Esophagus squamous epithelium (tissue), 5 donors: ENCODE results near the gene R3HDM4. TPM values are rescaled to one million over a fixed set of nuclear protein-coding genes. Genes with fewer than 3 reads are reported as not detected.

Experiments
- DNase-seq: peaks from one replicate; lab custom pipeline; 2025; lab: John Stamatoyannopoulos, UW
- H3K27ac ChIP-seq, 4 donors: fragments of 200-600 bp; sonication (generic); one replicate each; pipeline ENCODE4 v1.5.1; 2016 to 2019; ENCODE audit warnings: mild to moderate bottlenecking in 1 of 4
- H3K27me3 ChIP-seq, 4 donors: fragments of 200-600 bp; sonication (generic); 1 replicate in 3 of 4; 2 replicates in 1 of 4; pipeline versions ENCODE4 v1.5.1 to v1.6.0; 2017 to 2021; ENCODE audit warnings: antibody characterized with exemption in 1 of 4
- H3K36me3 ChIP-seq, 3 donors: fragments of 200-600 bp; sonication (generic); one replicate each; pipeline ENCODE4 v1.5.1; 2016 to 2019
- H3K4me1 ChIP-seq, 3 donors: fragments of 200-600 bp; sonication (generic); one replicate each; pipeline ENCODE4 v1.5.1; 2017 to 2019
- H3K4me3 ChIP-seq, 4 donors: fragments of 200-600 bp; sonication (generic); 1 replicate in 3 of 4; 2 replicates in 1 of 4; pipeline ENCODE4 v1.5.1; 2016 to 2019; ENCODE audit warnings: mild to moderate bottlenecking in 2 of 4, moderate library complexity in 1 of 4
- H3K9me3 ChIP-seq, 3 donors: fragments of 200-600 bp; sonication (generic); one replicate each; pipeline ENCODE4 v1.5.1; 2016 to 2019
- POLR2A ChIP-seq, 4 donors: fragments of 450-650 bp; IDR thresholded peaks; one replicate each; pipeline ENCODE4 v1.6.1; 2017; ENCODE audit warnings: antibody characterized with exemption in 4 of 4, mild to moderate bottlenecking in 4 of 4, moderate library complexity in 3 of 4
- WGBS, 2 donors: methylation state at CpG; one replicate each; pipeline ENCODE4 v1.1.5; 2018; 5-methylcytosine and 5-hydroxymethylcytosine counted together
- intact Hi-C: fragments of 100-400 bp; cut with DNase I; formaldehyde crosslinking; loops from one replicate; pipeline ENCODE4 v1.15.0; 2022
- total RNA-seq, 4 donors: library from RNA; depleted of rRNA; stranded (reverse); fragments of >200 nt; gene quantifications; one replicate each; pipeline ENCODE4 v1.1.0, GENCODE V29; 2016
- TF ChIP-seq, protein P1 (sequence below), 6 experiments: fragments of 450-650 bp in 4 of 6; fragments of 200-600 bp in 2 of 6; sonication (generic) in 2 of 6; IDR thresholded peaks; one replicate each; pipeline ENCODE4 v1.5.1; 2016 to 2019; ENCODE audit warnings: antibody characterized with exemption in 6 of 6, mild to moderate bottlenecking in 4 of 6, moderate library complexity in 4 of 6
- donor health status: DM: yes; HTN: yes; CAD: no.

Gene R3HDM4
- total RNA-seq, 4 donors from 2014 or later: 42.9 to 83.7 (median 62.4) TPM

DNA sequence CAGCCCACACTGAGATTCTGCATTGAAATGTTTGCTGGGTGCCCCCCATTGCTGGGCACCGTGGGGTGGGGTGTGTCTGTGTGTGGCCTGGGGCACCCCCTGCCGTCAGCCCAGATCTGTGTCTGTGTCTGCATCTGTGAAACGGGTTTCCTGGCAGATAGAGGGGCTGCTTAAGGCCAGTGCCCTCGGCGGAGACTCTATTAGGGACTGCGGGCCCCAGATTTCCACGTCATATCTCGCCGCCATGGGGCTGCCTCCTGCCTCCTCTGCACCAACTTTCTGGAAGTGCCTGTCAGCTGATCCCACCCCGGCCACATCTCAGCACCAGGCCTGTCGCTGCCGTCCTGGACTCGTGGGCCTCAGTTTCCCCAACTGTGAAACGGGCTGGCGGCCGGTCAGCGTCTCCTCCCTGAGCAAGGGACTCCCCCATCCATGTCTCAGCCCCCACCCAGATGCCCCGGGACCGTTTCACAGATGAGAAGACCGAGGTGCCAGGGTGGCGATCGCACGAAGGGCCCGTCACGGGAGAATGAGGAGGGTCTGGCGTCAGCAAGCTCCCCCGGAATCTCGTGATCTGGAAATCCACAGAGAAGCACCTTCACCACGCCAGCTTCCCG lies 34.2 kb upstream of the R3HDM4 start:
- intact Hi-C loops: no loop called here
- DNase-seq: no peak
- Histone ChIP-seq H3K27me3 (no peaks in the 10 kb centered on the region), H3K9me3 (no peaks in the 10 kb centered on the region), H3K4me1 (peaks cover 0 to 19% (median 0%) of the 10 kb centered on the region in 3 donors), H3K4me3 (no peak overlapping the region), H3K27ac (peak overlapping the region in 2 of 4 donors; percentile 6 to 73), H3K36me3 (peaks cover 0 to 19% (median 0%) of the 10 kb centered on the region in 3 donors)
- WGBS, 2 donors: 59 to 88% methylated on average over 17 to 21 of the region's 30 CpGs
- TF ChIP-seq POLR2A (IDR thresholded peaks at IDR 0.05): no peak
- TF ChIP-seq, protein P1, sequence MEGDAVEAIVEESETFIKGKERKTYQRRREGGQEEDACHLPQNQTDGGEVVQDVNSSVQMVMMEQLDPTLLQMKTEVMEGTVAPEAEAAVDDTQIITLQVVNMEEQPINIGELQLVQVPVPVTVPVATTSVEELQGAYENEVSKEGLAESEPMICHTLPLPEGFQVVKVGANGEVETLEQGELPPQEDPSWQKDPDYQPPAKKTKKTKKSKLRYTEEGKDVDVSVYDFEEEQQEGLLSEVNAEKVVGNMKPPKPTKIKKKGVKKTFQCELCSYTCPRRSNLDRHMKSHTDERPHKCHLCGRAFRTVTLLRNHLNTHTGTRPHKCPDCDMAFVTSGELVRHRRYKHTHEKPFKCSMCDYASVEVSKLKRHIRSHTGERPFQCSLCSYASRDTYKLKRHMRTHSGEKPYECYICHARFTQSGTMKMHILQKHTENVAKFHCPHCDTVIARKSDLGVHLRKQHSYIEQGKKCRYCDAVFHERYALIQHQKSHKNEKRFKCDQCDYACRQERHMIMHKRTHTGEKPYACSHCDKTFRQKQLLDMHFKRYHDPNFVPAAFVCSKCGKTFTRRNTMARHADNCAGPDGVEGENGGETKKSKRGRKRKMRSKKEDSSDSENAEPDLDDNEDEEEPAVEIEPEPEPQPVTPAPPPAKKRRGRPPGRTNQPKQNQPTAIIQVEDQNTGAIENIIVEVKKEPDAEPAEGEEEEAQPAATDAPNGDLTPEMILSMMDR (IDR thresholded peaks at IDR 0.05): no peak

DNA sequence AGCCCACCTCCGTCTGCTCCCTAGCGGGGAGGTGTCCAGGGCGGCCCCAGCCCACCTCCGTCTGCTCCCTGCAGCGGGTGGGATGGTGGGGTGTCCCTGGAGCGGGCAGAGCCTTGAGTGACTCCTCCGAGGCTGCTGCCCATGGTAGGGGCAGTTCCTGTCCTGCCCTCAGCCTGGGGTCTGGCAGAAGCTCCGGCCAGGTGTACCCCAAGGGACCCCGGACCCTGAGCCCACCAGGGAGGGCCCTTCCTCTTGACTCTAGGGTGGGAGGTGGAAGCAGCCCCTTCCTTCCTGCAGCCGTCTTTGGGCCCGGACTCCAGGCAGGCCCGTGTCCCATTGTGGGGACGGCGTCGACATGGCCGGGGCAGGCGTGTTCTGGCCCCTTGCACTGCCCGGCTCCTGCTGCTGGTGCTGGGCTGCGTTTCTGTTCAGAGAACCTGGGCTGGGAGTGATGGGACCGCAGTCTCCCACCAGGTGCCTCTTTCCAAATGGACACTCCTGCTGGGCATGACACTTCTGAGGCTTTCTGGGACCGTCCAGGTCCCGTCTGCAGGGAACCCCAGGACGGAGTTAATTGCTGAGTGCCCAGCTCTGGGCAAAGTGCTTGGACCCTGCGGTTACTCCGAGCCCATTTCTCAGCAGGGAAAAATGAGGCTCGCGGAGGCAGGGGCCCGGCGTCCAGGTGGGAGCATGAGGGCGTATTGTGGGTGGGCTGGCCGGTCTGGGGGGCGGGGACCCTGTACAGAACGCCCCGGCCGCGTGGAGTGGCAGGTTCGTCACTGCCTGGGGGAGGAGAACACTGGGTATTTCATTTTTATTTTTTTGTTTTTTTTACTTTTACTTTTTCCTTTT lies 32.6 kb upstream of the R3HDM4 start:
- Histone ChIP-seq H3K27me3 (no peaks in the 10 kb centered on the region), H3K4me1 (peaks cover 6 to 35% (median 11%) of the 10 kb centered on the region in 3 donors), H3K4me3 (no peak overlapping the region), H3K9me3 (no peaks in the 10 kb centered on the region), H3K36me3 (peaks cover 0 to 19% (median 0%) of the 10 kb centered on the region in 3 donors), H3K27ac (no peak overlapping the region)
- TF ChIP-seq POLR2A (IDR thresholded peaks at IDR 0.05): no peak
- TF ChIP-seq, protein P1 (IDR thresholded peaks at IDR 0.05): no peak
- no peak for DNase-seq
- intact Hi-C loops: no loop called here
- WGBS, 2 donors: 87 to 91% methylated on average over 18 to 22 of the region's 37 CpGs

DNA sequence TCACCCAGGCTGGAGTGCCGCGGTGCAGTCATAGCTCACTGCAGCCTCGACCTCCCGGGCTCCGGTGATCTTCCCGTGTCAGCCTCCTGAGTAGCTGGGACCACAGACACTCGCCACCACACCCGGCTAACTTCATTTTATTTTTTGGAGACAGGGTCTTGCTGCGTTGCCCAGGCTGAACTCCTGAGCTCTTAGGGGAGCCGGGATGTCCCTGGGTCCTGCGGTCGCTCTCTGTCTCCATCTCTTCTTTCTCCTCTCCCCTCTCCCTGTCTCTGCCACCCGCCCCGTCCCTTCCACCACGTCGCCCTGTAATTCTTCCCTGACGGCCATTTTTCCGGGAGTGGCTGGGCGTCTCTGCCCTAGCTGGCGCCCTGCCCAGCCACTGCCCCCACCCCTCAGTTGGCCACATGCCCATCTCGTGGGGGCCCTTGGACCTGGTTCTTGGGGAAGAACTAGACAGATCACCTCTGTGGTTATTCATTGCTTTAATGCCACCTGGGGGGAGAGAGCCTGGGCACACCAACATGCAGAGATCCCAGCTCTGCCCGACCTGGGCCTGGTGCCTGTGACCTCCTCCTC lies 31.7 kb upstream of the R3HDM4 start:
- Histone ChIP-seq H3K36me3 (peaks cover 0 to 19% (median 0%) of the 10 kb centered on the region in 3 donors), H3K4me1 (peaks cover 11 to 43% (median 15%) of the 10 kb centered on the region in 3 donors), H3K4me3 (no peak overlapping the region), H3K9me3 (no peaks in the 10 kb centered on the region), H3K27ac (no peak overlapping the region), H3K27me3 (no peaks in the 10 kb centered on the region)
- no peak for DNase-seq
- intact Hi-C loops: no loop called here
- TF ChIP-seq POLR2A (IDR thresholded peaks at IDR 0.05): no peak
- TF ChIP-seq, protein P1 (IDR thresholded peaks at IDR 0.05): no peak
- WGBS, 2 donors: 51 to 60% methylated on average over 14 to 22 of the region's 22 CpGs

DNA sequence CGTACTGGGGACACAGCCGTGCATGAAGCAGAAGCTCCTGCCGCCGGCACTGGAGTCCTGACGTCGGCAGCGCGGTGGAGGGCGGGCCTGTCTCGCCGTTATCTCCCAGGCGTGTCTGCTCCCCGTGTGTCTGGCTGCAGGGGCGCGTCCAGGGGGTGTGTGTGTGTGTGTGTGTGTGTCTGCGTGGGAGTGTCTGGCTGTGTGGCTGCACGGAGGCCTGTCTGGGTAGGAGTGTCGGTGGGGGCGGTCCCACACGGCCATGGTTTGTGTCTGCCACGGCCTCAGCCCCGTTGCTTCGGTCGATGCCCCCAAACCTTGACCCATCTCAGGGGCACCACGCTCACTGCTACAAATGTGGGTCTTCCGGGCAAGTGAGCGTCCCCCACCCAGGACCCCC lies 31.1 kb upstream of the R3HDM4 start:
- no peak for TF ChIP-seq POLR2A (IDR thresholded peaks at IDR 0.05)
- TF ChIP-seq, protein P1 (IDR thresholded peaks at IDR 0.05): no peak

More for the DNA sequence above, 31.1 kb upstream of the R3HDM4 start:
- Histone ChIP-seq H3K27me3 (no peaks in the 10 kb centered on the region), H3K4me3 (no peak overlapping the region), H3K27ac (no peak overlapping the region), H3K9me3 (no peaks in the 10 kb centered on the region), H3K36me3 (peaks cover 0 to 19% (median 0%) of the 10 kb centered on the region in 3 donors), H3K4me1 (peaks cover 11 to 48% (median 15%) of the 10 kb centered on the region in 3 donors)
- no peak for DNase-seq
- no CpG with 5 or more reads among the region's 27 CpGs for WGBS, 2 donors
- intact Hi-C loops: no loop called here
